Fibroblast of lung (primary cell): ENCODE measurements around the gene RAET1E. TPM values are rescaled to one million over a fixed set of nuclear protein-coding genes. Genes with fewer than 3 reads are reported as not detected.

ENCODE experiments used
- DNase-seq, 2 donors: peaks; one replicate each; pipeline versions ENCODE4 v3.0.0 to v3.0.0-alpha.2; 2010; ENCODE audit warnings: low read depth in 2 of 2
- H2AFZ ChIP-seq: 2 replicates; pipeline ENCODE4 v1.5.1; 2012; ENCODE audit warnings: low read length, control low read depth, inconsistent platforms
- H3K27ac ChIP-seq: 2 replicates; pipeline ENCODE4 v1.5.1; 2011; ENCODE audit warnings: low read length, control low read depth; ENCODE audit not compliant: insufficient read depth
- H3K27me3 ChIP-seq: 2 replicates; pipeline ENCODE4 v1.5.1; 2011; ENCODE audit warnings: mild to moderate bottlenecking, low read length; ENCODE audit not compliant: control insufficient read depth, insufficient read depth
- H3K36me3 ChIP-seq: 2 replicates; pipeline ENCODE4 v1.5.1; 2011; ENCODE audit warnings: low read length; ENCODE audit not compliant: control insufficient read depth, insufficient read depth
- H3K4me1 ChIP-seq: 2 replicates; pipeline ENCODE4 v1.5.1; 2011; ENCODE audit warnings: low read length; ENCODE audit not compliant: control insufficient read depth, insufficient read depth; ENCODE audit errors: extremely low read depth
- H3K4me2 ChIP-seq: 2 replicates; pipeline ENCODE4 v1.5.1; 2011; ENCODE audit warnings: low read length, control low read depth; ENCODE audit not compliant: insufficient read depth; ENCODE audit errors: extremely low read depth
- H3K4me3 ChIP-seq, 4 experiments: fragments of 200-600 bp in 1 of 4; sonication (generic) in 1 of 4; replicated peaks in 1 of 4; 2 replicates each; pipeline ENCODE4 v1.5.1; 2011 to 2016; ENCODE audit warnings: low read length in 4 of 4, low read depth in 3 of 4, mild to moderate bottlenecking in 3 of 4, control low read depth in 2 of 4, inconsistent platforms in 1 of 4, mixed read lengths in 1 of 4; ENCODE audit not compliant: insufficient read depth in 1 of 4; ENCODE audit errors: control extremely low read depth in 1 of 4
- H3K79me2 ChIP-seq: 2 replicates; pipeline ENCODE4 v1.5.1; 2012; ENCODE audit warnings: mild to moderate bottlenecking, low read length, inconsistent platforms; ENCODE audit not compliant: control insufficient read depth, insufficient read depth
- H3K9ac ChIP-seq: 2 replicates; pipeline ENCODE4 v1.5.1; 2011; ENCODE audit warnings: mild to moderate bottlenecking, low read length, control low read depth; ENCODE audit not compliant: insufficient read depth
- H3K9me3 ChIP-seq: 2 replicates; pipeline ENCODE4 v1.5.1; 2012; ENCODE audit warnings: low read depth, low read length; ENCODE audit not compliant: control insufficient read depth, insufficient read depth
- H4K20me1 ChIP-seq: 2 replicates; pipeline ENCODE4 v1.5.1; 2011; ENCODE audit warnings: low read length; ENCODE audit not compliant: control insufficient read depth, insufficient read depth; ENCODE audit errors: extremely low read depth
- EZH2 ChIP-seq: IDR thresholded peaks from 2 replicates; pipeline ENCODE4 v1.5.1; 2012; ENCODE audit warnings: low read length, control low read depth, mild to moderate bottlenecking; ENCODE audit errors: missing control alignments
- polyA plus RNA-seq, 2 donors: library from polyadenylated mRNA; depleted of rRNA in 1 of 2; stranded (reverse) in 1 of 2; unstranded in 1 of 2; fragments of >200 nt; gene quantifications; 2 replicates each; pipeline ENCODE4 v1.2.1, GENCODE V29; 2011 to 2012; ENCODE audit warnings: missing spikeins in 1 of 2
- total RNA-seq: library from RNA; depleted of rRNA; stranded (reverse); fragments of >200 nt; gene quantifications from 2 replicates; pipeline ENCODE4 v1.2.1, GENCODE V29; 2014
- TF ChIP-seq, protein P1 (sequence below), 2 donors: IDR thresholded peaks in 1 of 2; conservative IDR thresholded peaks in 1 of 2; 1 replicate in 1 of 2; 2 replicates in 1 of 2; pipeline ENCODE4 v1.5.1; 2011 to 2012; ENCODE audit warnings: low read length in 2 of 2, control low read depth in 1 of 2, inconsistent platforms in 1 of 2, low read depth in 1 of 2, mild to moderate bottlenecking in 1 of 2

RAET1E gene
- total and polyA plus RNA-seq, 2 donors (not counting 1 experiment from before 2014, with no cell fraction given) = 0.12 to 1.5 TPM

DNA sequence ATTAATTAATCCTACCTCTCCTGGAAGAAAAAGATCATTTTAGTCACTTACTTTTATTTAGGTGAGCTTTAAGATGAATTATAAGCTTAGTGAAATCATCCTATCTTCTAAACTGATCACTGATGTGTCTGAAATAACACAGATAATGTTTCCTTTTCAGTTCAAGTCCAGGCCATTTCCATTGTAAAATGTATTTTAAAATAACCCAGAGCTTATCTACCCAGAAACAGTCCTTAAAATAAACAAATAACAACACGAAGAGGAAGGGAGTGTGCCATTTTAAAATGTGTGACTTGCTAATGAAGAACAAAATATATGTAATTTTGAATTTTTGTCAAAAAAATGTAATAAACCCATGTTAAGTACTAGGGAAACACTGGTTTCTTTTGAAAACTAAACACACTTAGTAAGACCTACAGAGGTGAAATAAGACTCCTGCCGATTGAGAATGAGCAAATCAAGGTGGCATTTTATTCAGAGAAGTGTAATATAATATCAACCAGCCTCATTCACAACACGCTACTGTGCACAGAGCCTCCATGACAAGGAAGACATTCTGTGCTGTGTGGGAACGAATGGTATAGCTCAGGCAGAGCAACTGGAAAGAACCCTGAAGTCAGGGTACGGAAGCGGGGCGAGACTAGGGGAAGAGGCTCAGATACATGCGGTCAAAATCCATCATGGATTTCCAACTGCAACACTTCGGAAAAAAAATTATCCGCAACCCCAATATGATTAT, 41.5 kb downstream of the RAET1E start:
- H3K4me1 ChIP-seq = peaks cover 32% of the 10 kb centered on the region
- H2AFZ ChIP-seq = no peak overlapping the region
- H3K4me3 ChIP-seq = peak overlapping the region in 1 of 4 experiments; percentile 62
- H3K27ac ChIP-seq = peak overlapping the region; percentile 86
- H3K9me3 ChIP-seq = no peaks in the 10 kb centered on the region
- peaks cover 44% of the 10 kb centered on the region for H3K79me2 ChIP-seq
- H3K4me2 ChIP-seq = peak overlapping the region; percentile 78
- H4K20me1 ChIP-seq = no peaks in the 10 kb centered on the region
- H3K36me3 ChIP-seq = no peaks in the 10 kb centered on the region
- H3K9ac ChIP-seq = no peak overlapping the region
- DNase-seq = no peak
- TF ChIP-seq EZH2 = no peak
- TF ChIP-seq, protein P1, sequence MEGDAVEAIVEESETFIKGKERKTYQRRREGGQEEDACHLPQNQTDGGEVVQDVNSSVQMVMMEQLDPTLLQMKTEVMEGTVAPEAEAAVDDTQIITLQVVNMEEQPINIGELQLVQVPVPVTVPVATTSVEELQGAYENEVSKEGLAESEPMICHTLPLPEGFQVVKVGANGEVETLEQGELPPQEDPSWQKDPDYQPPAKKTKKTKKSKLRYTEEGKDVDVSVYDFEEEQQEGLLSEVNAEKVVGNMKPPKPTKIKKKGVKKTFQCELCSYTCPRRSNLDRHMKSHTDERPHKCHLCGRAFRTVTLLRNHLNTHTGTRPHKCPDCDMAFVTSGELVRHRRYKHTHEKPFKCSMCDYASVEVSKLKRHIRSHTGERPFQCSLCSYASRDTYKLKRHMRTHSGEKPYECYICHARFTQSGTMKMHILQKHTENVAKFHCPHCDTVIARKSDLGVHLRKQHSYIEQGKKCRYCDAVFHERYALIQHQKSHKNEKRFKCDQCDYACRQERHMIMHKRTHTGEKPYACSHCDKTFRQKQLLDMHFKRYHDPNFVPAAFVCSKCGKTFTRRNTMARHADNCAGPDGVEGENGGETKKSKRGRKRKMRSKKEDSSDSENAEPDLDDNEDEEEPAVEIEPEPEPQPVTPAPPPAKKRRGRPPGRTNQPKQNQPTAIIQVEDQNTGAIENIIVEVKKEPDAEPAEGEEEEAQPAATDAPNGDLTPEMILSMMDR (conservative IDR thresholded peaks at IDR 0.05 in 1 of 2, IDR thresholded peaks at IDR 0.05 in 1 of 2; ENCODE audit: low read depth in 1 of 2, low read length in 2 of 2) = no peak
- no peaks in the 10 kb centered on the region for H3K27me3 ChIP-seq

DNA sequence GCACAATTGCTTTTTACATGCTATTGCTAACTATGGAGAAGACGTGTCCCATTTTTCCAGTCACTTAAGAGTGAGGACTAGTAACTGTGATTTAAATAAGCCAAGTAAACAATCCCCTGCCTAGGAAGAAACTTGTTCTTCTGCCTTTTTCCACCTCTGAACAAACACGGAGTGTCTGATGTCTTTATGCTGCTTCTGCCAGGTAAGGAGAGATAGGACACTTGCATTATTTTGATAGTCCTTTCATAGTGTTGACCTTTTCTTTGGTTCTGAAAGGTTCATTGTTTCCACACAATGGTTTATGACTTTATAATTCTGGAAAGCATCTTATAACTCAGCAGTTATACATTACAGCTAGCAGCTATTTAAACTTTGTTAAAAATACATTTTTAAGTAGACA, 42.2 kb downstream of the RAET1E start:
- peak overlapping the region; percentile 86 for H3K27ac ChIP-seq
- no peaks in the 10 kb centered on the region for H3K9me3 ChIP-seq
- no peaks in the 10 kb centered on the region for H3K36me3 ChIP-seq
- no peak for DNase-seq
- no peak for TF ChIP-seq EZH2
- TF ChIP-seq, protein P1 (conservative IDR thresholded peaks at IDR 0.05 in 1 of 2, IDR thresholded peaks at IDR 0.05 in 1 of 2; ENCODE audit: low read depth in 1 of 2, low read length in 2 of 2) = no peak
- H3K9ac ChIP-seq = no peak overlapping the region
- H2AFZ ChIP-seq = no peak overlapping the region
- H3K79me2 ChIP-seq = peaks cover 37% of the 10 kb centered on the region
- peak overlapping the region in 3 of 4 experiments; percentile 14 to 62 (median 36) for H3K4me3 ChIP-seq
- H3K4me1 ChIP-seq = peaks cover 31% of the 10 kb centered on the region
- H4K20me1 ChIP-seq = no peaks in the 10 kb centered on the region
- H3K27me3 ChIP-seq = no peaks in the 10 kb centered on the region
- H3K4me2 ChIP-seq = peak overlapping the region; percentile 78

DNA sequence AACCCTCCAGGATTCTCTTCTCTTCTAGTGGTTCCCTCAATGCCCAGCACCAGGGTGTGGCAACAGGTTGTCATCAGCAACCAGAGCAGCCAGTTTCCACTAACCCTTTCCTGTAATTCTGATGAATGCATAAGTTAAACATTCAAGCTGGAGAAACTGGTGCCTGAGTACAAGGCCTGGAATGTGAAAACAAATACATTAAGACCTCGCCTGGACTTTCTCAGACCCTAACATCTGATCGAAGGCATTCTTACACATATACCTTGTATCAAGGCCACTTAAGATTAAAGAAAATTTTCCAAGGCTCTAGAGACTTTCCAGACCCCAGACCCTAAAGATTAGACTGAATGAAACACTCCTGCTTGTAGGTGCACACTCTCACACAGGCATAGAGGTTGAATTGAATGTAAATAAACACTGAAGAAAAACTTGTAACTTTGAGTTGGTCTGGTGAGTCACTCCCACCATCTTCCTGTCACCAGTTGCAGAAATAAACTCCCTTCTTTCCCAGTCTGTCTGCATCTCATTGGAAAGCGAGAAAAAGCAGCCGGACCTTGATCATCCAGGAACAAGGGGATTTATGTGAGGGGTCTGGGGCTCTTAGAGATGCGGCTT, 42.8 kb downstream of the RAET1E start:
- no peaks in the 10 kb centered on the region for H4K20me1 ChIP-seq
- H3K4me2 ChIP-seq = peak overlapping the region; percentile 78
- peaks cover 27% of the 10 kb centered on the region for H3K4me1 ChIP-seq
- no peaks in the 10 kb centered on the region for H3K36me3 ChIP-seq
- no peaks in the 10 kb centered on the region for H3K27me3 ChIP-seq
- peak overlapping the region in 3 of 4 experiments; percentile 14 to 62 (median 36) for H3K4me3 ChIP-seq
- peak; percentile 85 to 94 for DNase-seq
- H3K79me2 ChIP-seq = peaks cover 31% of the 10 kb centered on the region
- H3K27ac ChIP-seq = peak overlapping the region; percentile 86
- H2AFZ ChIP-seq = no peak overlapping the region
- TF ChIP-seq, protein P1 (conservative IDR thresholded peaks at IDR 0.05 in 1 of 2, IDR thresholded peaks at IDR 0.05 in 1 of 2; ENCODE audit: low read depth in 1 of 2, low read length in 2 of 2) = no peak
- no peak for TF ChIP-seq EZH2
- H3K9ac ChIP-seq = no peak overlapping the region
- H3K9me3 ChIP-seq = no peaks in the 10 kb centered on the region
